PFSK-1 (cell line): Measurements from ENCODE around the gene TIMMDC1.

Source experiments
- POLR2AphosphoS5 ChIP-seq: IDR thresholded peaks from 2 replicates; pipeline ENCODE4 v1.6.1; 2012; ENCODE audit warnings: low read depth, mild to moderate bottlenecking, control low read depth, low read length, moderate library complexity
- REST ChIP-seq, 2 experiments: IDR thresholded peaks; 2 replicates each; pipeline versions ENCODE4 v1.6.1 to v1.8.0; 2011 to 2012; ENCODE audit warnings: low read depth in 2 of 2, low read length in 2 of 2, control low read depth in 1 of 2, inconsistent platforms in 1 of 2, mild to moderate bottlenecking in 1 of 2, moderate library complexity in 1 of 2; ENCODE audit not compliant: insufficient read depth in 1 of 2
- SIN3A ChIP-seq: IDR thresholded peaks from 2 replicates; pipeline ENCODE4 v1.6.1; 2012; ENCODE audit warnings: mild to moderate bottlenecking, low read length, moderate library complexity, borderline replicate concordance; ENCODE audit not compliant: insufficient read depth

- TF ChIP-seq POLR2AphosphoS5 (no peak), REST (IDR thresholded peaks at IDR 0.05; ENCODE audit: insufficient read depth in 1 of 2, low read depth in 2 of 2, low read length in 2 of 2) (no peak), SIN3A (no peak)
These were observed 12.3 kb downstream of the TIMMDC1 start for GRCh38 chr3:119510690-119511089.
